ENCODE measurements around the gene RBPMS2. TPM values are rescaled to one million over a fixed set of nuclear protein-coding genes. Genes with fewer than 3 reads are reported as not detected.
"Not testable (repeated sequence)": the region's sequence is repeated elsewhere in the genome, so short reads cannot be mapped to it uniquely, and the experiment has no call there.

RBPMS2 gene
- total RNA-seq, result 1 to 10 TPM in 2 of 4 donors, under 1 TPM in 1, not detected in 1; 0.15 to 1.8 (median 1.1) TPM

DNA sequence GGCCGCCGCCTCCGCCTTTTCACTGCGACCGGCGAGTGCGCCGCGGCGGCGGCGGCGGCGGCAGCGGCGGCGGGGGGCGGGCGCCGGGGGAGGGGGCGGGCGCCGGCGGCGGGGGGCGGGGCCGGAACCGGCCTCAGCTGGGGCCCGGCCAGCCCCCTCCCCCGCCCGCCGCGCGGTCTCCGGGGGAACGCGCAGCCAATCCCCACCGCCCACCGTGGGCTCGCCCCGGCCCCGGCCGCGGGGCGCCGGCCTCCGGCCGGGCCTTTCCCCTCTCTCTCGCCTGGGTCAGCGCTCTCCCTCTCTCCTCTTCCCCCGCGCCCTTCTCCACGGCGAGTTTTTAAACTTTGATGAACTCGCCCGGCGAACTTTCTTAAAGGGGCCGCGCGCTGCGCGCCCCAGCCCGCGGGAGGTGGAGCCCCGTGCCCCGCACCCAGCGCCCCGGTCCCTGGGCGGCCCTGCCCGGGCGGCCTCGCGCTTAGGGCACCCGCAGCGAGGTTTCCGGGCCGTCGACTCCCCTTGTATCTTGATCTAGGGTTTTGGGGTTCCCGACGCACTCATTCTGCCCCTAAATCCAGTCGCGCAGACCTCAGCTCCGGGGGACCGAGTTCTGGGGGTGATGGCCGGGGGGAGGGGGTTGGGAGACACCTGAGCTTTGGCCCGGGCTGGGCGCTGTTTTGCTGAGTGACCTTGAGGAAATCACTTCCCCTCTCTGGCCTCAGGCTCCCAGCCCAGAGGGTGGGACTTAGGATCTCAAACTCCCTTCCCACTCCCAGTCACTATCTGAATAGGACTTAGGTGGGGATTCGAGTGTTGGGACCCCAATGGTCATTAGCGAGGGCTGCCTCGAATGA, at the start of gene RBPMS2:
Gene RBPMS2 (minus strand): TSS at position 39 of the 851 bp plus-strand sequence. CDS start 270 bp downstream, outside the sequence.
- no peak for TF ChIP-seq POLR2A (IDR thresholded peaks at IDR 0.05)
- TF ChIP-seq, protein P1, sequence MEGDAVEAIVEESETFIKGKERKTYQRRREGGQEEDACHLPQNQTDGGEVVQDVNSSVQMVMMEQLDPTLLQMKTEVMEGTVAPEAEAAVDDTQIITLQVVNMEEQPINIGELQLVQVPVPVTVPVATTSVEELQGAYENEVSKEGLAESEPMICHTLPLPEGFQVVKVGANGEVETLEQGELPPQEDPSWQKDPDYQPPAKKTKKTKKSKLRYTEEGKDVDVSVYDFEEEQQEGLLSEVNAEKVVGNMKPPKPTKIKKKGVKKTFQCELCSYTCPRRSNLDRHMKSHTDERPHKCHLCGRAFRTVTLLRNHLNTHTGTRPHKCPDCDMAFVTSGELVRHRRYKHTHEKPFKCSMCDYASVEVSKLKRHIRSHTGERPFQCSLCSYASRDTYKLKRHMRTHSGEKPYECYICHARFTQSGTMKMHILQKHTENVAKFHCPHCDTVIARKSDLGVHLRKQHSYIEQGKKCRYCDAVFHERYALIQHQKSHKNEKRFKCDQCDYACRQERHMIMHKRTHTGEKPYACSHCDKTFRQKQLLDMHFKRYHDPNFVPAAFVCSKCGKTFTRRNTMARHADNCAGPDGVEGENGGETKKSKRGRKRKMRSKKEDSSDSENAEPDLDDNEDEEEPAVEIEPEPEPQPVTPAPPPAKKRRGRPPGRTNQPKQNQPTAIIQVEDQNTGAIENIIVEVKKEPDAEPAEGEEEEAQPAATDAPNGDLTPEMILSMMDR (IDR thresholded peaks at IDR 0.05), result no peak
- H3K4me3 ChIP-seq (ENCODE audit: low read depth, poor library complexity, severe bottlenecking), result peak within 1 kb of the TSS; percentile 46
- intact Hi-C loops (cut with DNase I; ENCODE audit: low total_unique reads), result no loop called here
- DNase-seq (ENCODE audit: low spot score in 2 of 2), result no peak
- 0 to 1% methylated on average over 45 to 47 of the region's 90 CpGs for WGBS, 2 donors

DNA sequence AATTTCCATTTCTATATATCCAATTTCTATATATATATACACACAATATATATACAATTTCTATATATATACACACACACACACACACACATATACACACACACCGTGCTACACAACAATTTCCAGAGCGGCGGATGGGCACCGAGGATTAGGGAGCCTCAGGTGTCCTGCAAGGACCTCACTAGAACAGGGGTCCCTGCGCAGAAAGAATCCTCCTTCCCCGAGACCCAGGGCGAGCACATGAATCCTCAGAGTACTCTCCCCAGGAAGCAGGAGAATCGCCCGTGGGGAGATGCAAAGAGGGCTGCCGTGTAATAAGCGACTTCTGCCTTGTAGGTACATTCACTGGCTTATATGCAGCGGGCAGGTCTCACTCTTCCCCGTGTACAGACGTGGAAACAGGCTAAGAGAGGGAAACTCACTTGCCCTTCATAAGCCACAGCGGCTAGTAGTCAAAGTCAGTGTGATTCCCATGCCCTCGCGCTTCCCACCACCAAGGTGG, 49.6 kb upstream of the RBPMS2 start:
- DNase-seq (ENCODE audit: low spot score in 2 of 2), result no peak
- TF ChIP-seq, protein P1 (IDR thresholded peaks at IDR 0.05), result no peak
- TF ChIP-seq POLR2A (IDR thresholded peaks at IDR 0.05), result no peak
- H3K4me3 ChIP-seq (ENCODE audit: low read depth, poor library complexity, severe bottlenecking), result no peak overlapping the region
- intact Hi-C loops (cut with DNase I; ENCODE audit: low total_unique reads), result no loop called here
- WGBS, 2 donors, result 1 to 2% methylated on average over 17 of the region's 17 CpGs

GRCh38 chr15:64816452-64816851, 41.1 kb upstream of the RBPMS2 start:
- intact Hi-C loops (cut with DNase I; ENCODE audit: low total_unique reads), result no loop called here
- no peak overlapping the region for H3K4me3 ChIP-seq (ENCODE audit: low read depth, poor library complexity, severe bottlenecking)
- 98 to 99% methylated on average over 12 to 13 of the region's 13 CpGs for WGBS, 2 donors
- TF ChIP-seq, protein P1 (IDR thresholded peaks at IDR 0.05), result no peak
- TF ChIP-seq POLR2A (IDR thresholded peaks at IDR 0.05), result no peak
- no peak for DNase-seq (ENCODE audit: low spot score in 2 of 2)

DNA sequence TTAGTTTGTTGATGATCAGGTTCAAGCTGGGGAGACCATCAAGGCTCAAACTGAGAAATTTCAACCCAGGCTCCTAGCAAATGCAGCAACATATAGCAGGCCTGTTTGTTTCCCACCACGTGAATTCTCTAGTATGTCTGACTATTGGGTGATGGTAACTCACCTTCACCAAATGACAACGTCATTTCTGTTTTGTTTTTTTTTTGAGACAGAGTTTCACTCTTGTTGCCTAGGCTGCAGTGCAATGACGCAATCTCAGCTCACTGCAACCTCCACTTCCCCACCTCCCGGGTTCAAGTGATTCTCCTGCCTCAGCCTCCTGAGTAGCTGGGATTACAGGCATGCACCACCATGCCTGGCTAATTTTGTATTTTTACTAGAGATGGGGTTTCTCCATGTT, 39.6 kb upstream of the RBPMS2 start:
- DNase-seq (ENCODE audit: low spot score in 2 of 2); H3K4me3 ChIP-seq (ENCODE audit: low read depth, poor library complexity, severe bottlenecking); intact Hi-C loops (cut with DNase I; ENCODE audit: low total_unique reads): not testable (repeated sequence)
- WGBS, 2 donors, result 77 to 81% methylated on average over 4 of the region's 4 CpGs

DNA sequence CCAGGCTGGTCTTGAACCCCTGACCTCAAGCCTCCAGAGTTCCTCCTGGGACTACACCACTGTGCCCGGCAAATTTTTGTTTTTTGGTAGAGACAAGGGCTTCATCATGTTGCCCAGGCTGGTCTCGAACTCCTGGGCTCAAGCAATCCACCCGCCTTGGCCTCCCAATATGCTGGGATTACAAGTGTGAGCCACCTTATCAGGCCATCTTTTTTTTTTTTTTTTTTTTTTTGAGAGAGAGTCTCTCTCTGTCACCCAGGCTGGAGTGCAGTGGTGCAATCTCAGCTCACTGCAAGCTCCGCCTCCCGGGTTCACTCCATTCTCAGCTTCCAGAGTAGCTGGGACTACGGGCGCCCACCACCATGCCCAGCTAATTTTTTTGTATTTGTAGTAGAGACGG, 38.9 kb upstream of the RBPMS2 start:
- WGBS, 2 donors, result 92 to 98% methylated on average over 8 of the region's 8 CpGs
- intact Hi-C loops (cut with DNase I; ENCODE audit: low total_unique reads); H3K4me3 ChIP-seq (ENCODE audit: low read depth, poor library complexity, severe bottlenecking); DNase-seq (ENCODE audit: low spot score in 2 of 2): not testable (repeated sequence)

DNA sequence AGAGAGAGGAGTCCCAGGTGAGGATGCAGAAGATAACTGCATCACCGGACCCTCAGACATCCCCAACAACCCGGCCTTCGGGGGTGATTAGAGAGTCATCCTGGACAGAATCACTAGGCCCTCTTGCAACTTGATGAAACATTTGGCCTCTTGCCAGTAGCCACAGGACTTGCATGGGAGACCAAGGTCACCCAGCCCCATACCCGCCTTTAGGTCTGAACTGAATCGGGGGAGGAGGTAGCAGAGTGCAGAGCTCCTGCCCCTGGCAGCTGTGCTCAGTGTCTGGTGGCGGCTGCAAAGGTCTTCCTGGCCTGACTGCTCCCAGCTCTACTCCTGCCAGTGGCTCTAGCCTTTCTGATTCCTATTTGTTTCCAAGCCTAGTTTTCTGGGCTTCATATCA, 37.7 kb upstream of the RBPMS2 start:
- 81 to 94% methylated on average over 6 of the region's 6 CpGs for WGBS, 2 donors
- TF ChIP-seq, protein P1 (IDR thresholded peaks at IDR 0.05), result no peak
- TF ChIP-seq POLR2A (IDR thresholded peaks at IDR 0.05), result no peak
- DNase-seq (ENCODE audit: low spot score in 2 of 2), result no peak
- intact Hi-C loops (cut with DNase I; ENCODE audit: low total_unique reads), result no loop called here
- no peak overlapping the region for H3K4me3 ChIP-seq (ENCODE audit: low read depth, poor library complexity, severe bottlenecking)

Data from lower leg skin (tissue), 4 donors.